ENCODE results near the gene CLMN. TPM values are rescaled to one million over a fixed set of nuclear protein-coding genes. Genes with fewer than 3 reads are reported as not detected.

The CLMN gene
- total and polyA plus RNA-seq, 9 of the 15 experiments (the other 6 are each of a cell fraction or from before 2014, with no cell fraction given): 0.01 to 0.18 (median 0.07) TPM; not detected in 4

- no peak for TF ChIP-seq ZNF318 (IDR thresholded peaks at IDR 0.05; ENCODE audit: borderline replicate concordance in 1 of 2, low read depth in 1 of 2)
- no peak for TF ChIP-seq HDAC8 (tag; IDR thresholded peaks at IDR 0.05)
Measured at GRCh38 chr14:95303552-95303951, 16.2 kb downstream of the CLMN start (continued).

Measured in K562 (cell line).